Memory B cell (primary cell): Measurements from ENCODE around the gene SLAMF1.

Source experiments
- ATAC-seq: fragments of 150-1000 bp; cut with Tn5 transposase; 2 replicates; pipeline ENCODE4 v1.10.0; 2021; ENCODE audit warnings: low read depth, mild to moderate bottlenecking, moderate library complexity
- DNase-seq, 2 donors: peaks; one replicate each; pipeline ENCODE4 v3.0.0; 2022; ENCODE audit warnings: low spot score in 2 of 2
- H3K27ac Mint-ChIP-seq: one replicate; pipeline ENCODE4 v1.8.0; 2022; ENCODE audit warnings: mild to moderate bottlenecking, moderate library complexity, mixed read lengths
- H3K27me3 Mint-ChIP-seq: one replicate; pipeline ENCODE4 v1.8.0; 2022; ENCODE audit warnings: mixed read lengths
- H3K36me3 Mint-ChIP-seq: one replicate; pipeline ENCODE4 v1.8.0; 2022; ENCODE audit warnings: mild to moderate bottlenecking, mixed read lengths
- H3K4me1 Mint-ChIP-seq: one replicate; pipeline ENCODE4 v1.8.0; 2022; ENCODE audit warnings: mixed read lengths
- H3K4me3 Mint-ChIP-seq: one replicate; pipeline ENCODE4 v1.8.0; 2022; ENCODE audit warnings: mild to moderate bottlenecking, moderate library complexity, mixed read lengths
- H3K9me3 Mint-ChIP-seq: one replicate; pipeline ENCODE4 v1.8.0; 2022; ENCODE audit warnings: mixed read lengths

The SLAMF1 gene

GRCh38 chr1:160618327-160618726 lies 28.5 kb downstream of the SLAMF1 start:
- no peak for DNase-seq
- H3K27ac Mint-ChIP-seq, result no peak overlapping the region
- peaks cover 11% of the 10 kb centered on the region for H3K36me3 Mint-ChIP-seq
- H3K27me3 Mint-ChIP-seq, result no peaks in the 10 kb centered on the region
- no peak overlapping the region for H3K4me3 Mint-ChIP-seq
- peaks cover 4% of the 10 kb centered on the region for H3K9me3 Mint-ChIP-seq
- no peak for ATAC-seq
- peaks cover 35% of the 10 kb centered on the region for H3K4me1 Mint-ChIP-seq

GRCh38 chr1:160615660-160616059 lies 31.2 kb downstream of the SLAMF1 start:
- DNase-seq, result no peak
- Mint-ChIP-seq H3K27ac (no peak overlapping the region), H3K27me3 (no peaks in the 10 kb centered on the region), H3K9me3 (peaks cover 4% of the 10 kb centered on the region), H3K36me3 (peaks cover 14% of the 10 kb centered on the region), H3K4me1 (peaks cover 11% of the 10 kb centered on the region), H3K4me3 (no peak overlapping the region)
- ATAC-seq, result no peak

DNA sequence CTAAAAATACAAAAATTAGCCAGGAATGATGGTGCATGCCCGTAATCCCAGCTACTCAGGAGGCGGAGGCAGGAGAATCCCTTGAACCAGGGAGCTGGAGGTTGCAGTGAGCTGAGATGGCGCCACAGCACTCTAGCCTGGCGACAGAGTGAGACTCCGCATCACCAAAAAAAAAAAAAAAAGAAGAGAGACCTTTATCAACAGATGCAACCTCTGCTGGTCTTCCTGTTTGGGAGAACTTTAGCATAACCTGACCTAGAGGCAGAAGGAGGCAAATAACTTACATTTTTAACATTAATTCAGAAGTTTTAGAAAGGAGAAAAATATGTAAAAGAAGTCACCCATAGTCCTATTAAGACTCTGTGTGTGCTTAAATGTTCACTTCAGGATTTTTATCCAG lies 32.4 kb downstream of the SLAMF1 start:
- peaks cover 4% of the 10 kb centered on the region for H3K9me3 Mint-ChIP-seq
- H3K27ac Mint-ChIP-seq, result no peak overlapping the region
- ATAC-seq, result no peak
- H3K4me3 Mint-ChIP-seq, result no peak overlapping the region
- H3K27me3 Mint-ChIP-seq, result no peaks in the 10 kb centered on the region
- DNase-seq, result no peak
- peaks cover 11% of the 10 kb centered on the region for H3K4me1 Mint-ChIP-seq
- peaks cover 14% of the 10 kb centered on the region for H3K36me3 Mint-ChIP-seq

DNA sequence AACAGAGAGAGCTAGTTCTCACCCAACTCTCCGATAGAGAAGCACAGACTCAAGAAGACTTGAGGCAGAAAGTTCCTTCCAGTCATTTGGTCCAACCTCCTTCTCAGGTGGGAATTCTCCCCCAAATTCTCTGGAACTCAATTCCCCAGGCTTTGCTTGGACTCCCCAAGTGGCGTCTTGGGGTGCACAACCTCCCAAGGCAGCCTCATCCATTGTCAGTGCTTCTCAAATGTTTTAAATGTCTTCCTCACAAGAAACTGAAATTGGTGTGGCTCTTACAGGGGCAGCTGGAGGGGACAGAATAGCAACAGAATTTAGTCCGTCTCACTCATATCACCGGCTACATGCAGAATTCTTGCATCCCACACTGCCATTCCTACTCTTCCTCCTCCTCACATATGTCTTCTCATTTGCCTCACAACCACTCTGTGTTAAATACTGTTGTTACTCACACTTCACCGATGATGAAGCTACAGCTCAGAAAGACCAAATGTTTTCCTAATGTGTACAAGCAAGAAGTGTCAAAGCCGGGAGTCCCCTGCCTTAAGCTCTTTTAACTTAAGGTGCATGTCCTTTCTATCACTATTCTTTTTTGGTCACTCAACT lies 34.1 kb downstream of the SLAMF1 start:
- H3K4me1 Mint-ChIP-seq, result peaks cover 3% of the 10 kb centered on the region

GRCh38 chr1:160610569-160611242 lies 36.1 kb downstream of the SLAMF1 start:
- H3K36me3 Mint-ChIP-seq, result peaks cover 5% of the 10 kb centered on the region
- H3K27me3 Mint-ChIP-seq, result no peaks in the 10 kb centered on the region
- no peak for DNase-seq
- H3K9me3 Mint-ChIP-seq, result no peaks in the 10 kb centered on the region
- no peak overlapping the region for H3K4me3 Mint-ChIP-seq
- peaks cover 11% of the 10 kb centered on the region for H3K4me1 Mint-ChIP-seq
- no peak for ATAC-seq
- H3K27ac Mint-ChIP-seq, result no peak overlapping the region

More for the DNA sequence above, 34.1 kb downstream of the SLAMF1 start:
- Mint-ChIP-seq H3K27me3 (no peaks in the 10 kb centered on the region), H3K27ac (no peak overlapping the region), H3K9me3 (no peaks in the 10 kb centered on the region), H3K4me3 (no peak overlapping the region), H3K36me3 (peaks cover 5% of the 10 kb centered on the region)
- ATAC-seq (no peak), DNase-seq (no peak)

DNA sequence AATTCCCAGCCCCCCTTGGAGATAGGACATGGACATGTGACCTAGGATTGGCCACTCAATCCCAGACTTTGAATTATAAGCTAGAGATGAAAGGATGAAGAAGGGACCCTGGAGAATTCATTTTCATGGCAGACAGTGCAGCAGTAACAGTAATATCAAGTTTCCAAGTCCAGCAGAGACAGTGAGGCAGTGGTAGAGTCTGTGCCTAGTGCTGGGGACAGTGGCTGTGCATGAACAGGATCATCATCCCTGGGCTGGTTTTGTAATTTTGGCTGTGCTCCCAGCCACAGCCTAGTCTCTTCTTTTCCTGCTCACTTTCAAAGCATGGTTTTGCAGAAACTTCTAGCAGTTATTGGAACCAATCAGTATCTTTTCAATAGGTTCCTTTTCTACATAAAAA lies 37.9 kb downstream of the SLAMF1 start:
- Mint-ChIP-seq H3K4me3 (no peak overlapping the region), H3K4me1 (peaks cover 14% of the 10 kb centered on the region), H3K27me3 (no peaks in the 10 kb centered on the region), H3K36me3 (peaks cover 11% of the 10 kb centered on the region), H3K27ac (no peak overlapping the region), H3K9me3 (peaks cover 3% of the 10 kb centered on the region)
- ATAC-seq (no peak), DNase-seq (no peak)

GRCh38 chr1:160608514-160608913 lies 38.3 kb downstream of the SLAMF1 start:
- Mint-ChIP-seq H3K4me3 (no peak overlapping the region), H3K27ac (no peak overlapping the region), H3K4me1 (peaks cover 14% of the 10 kb centered on the region), H3K9me3 (peaks cover 3% of the 10 kb centered on the region), H3K27me3 (no peaks in the 10 kb centered on the region), H3K36me3 (peaks cover 13% of the 10 kb centered on the region)
- ATAC-seq (no peak), DNase-seq (no peak)

DNA sequence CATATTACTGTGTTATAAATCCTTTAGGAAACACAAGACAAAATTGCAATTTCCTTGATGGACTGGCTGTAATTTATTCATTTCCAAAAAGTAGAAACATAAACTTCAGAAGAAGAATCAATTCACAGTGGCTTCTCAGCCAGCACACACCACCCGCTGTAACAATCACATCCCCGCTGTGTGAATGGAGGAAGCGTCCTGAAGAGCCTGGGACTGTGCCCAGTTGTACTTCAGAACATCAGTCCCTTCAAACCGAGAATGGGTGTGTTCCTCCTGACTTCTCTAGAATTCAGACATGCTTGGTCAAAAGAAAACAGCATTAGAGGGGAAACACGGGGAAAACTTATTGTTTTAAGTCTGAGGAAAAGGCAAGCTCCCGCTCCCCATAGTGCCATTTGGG lies 38.8 kb downstream of the SLAMF1 start:
- DNase-seq (no peak), ATAC-seq (no peak)
- H3K36me3 Mint-ChIP-seq, result peaks cover 14% of the 10 kb centered on the region
- H3K4me1 Mint-ChIP-seq, result peaks cover 14% of the 10 kb centered on the region
- no peak overlapping the region for H3K4me3 Mint-ChIP-seq
- H3K27ac Mint-ChIP-seq, result no peak overlapping the region
- H3K9me3 Mint-ChIP-seq, result peaks cover 3% of the 10 kb centered on the region
- H3K27me3 Mint-ChIP-seq, result no peaks in the 10 kb centered on the region

DNA sequence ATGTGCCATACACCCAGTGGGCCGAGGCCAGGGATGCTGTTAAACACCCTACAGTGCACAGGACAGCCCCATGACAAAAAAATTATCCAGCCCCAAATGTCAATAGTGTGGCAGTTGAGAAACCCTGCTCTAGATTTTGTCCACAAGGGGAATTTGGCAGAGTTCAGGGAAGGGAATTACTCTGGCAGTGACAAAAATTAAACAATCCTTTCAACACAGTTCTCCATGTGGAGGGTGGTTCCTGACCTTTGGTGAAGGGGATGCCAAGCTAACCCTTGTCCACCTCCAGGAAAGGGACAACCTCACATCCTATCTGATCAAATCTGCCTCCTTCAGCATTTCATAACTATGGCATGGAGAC lies 39.2 kb downstream of the SLAMF1 start:
- Mint-ChIP-seq H3K9me3 (peaks cover 3% of the 10 kb centered on the region), H3K27ac (peak overlapping the region; percentile 65), H3K36me3 (peaks cover 14% of the 10 kb centered on the region), H3K4me3 (no peak overlapping the region), H3K4me1 (peaks cover 14% of the 10 kb centered on the region), H3K27me3 (no peaks in the 10 kb centered on the region)
- ATAC-seq (no peak), DNase-seq (no peak)

- peak; percentile 96 for ATAC-seq
- Mint-ChIP-seq H3K36me3 (peaks cover 14% of the 10 kb centered on the region), H3K27ac (peak overlapping the region; percentile 65), H3K4me1 (peaks cover 14% of the 10 kb centered on the region), H3K9me3 (peaks cover 3% of the 10 kb centered on the region), H3K27me3 (no peaks in the 10 kb centered on the region), H3K4me3 (no peak overlapping the region)
- DNase-seq, result peak; percentile 34 to 72
Measured at GRCh38 chr1:160607011-160607671, 39.7 kb downstream of the SLAMF1 start.

GRCh38 chr1:160606611-160607010 lies 40.2 kb downstream of the SLAMF1 start:
- H3K27me3 Mint-ChIP-seq, result no peaks in the 10 kb centered on the region
- peaks cover 14% of the 10 kb centered on the region for H3K4me1 Mint-ChIP-seq
- DNase-seq (no peak), ATAC-seq (no peak)
- peaks cover 19% of the 10 kb centered on the region for H3K36me3 Mint-ChIP-seq
- peak overlapping the region; percentile 65 for H3K27ac Mint-ChIP-seq
- no peak overlapping the region for H3K4me3 Mint-ChIP-seq
- peaks cover 4% of the 10 kb centered on the region for H3K9me3 Mint-ChIP-seq

- DNase-seq (no peak), ATAC-seq (no peak)
- Mint-ChIP-seq H3K4me1 (peaks cover 14% of the 10 kb centered on the region), H3K9me3 (peaks cover 6% of the 10 kb centered on the region), H3K27ac (peak overlapping the region; percentile 65), H3K4me3 (no peak overlapping the region), H3K36me3 (peaks cover 21% of the 10 kb centered on the region), H3K27me3 (no peaks in the 10 kb centered on the region)
Measured at GRCh38 chr1:160605792-160606479, 40.9 kb downstream of the SLAMF1 start.

GRCh38 chr1:160605205-160605604 lies 41.6 kb downstream of the SLAMF1 start:
- Mint-ChIP-seq H3K9me3 (peaks cover 6% of the 10 kb centered on the region), H3K27ac (no peak overlapping the region), H3K27me3 (no peaks in the 10 kb centered on the region), H3K4me3 (no peak overlapping the region), H3K4me1 (peaks cover 14% of the 10 kb centered on the region), H3K36me3 (peaks cover 20% of the 10 kb centered on the region)
- no peak for DNase-seq
- no peak for ATAC-seq

GRCh38 chr1:160597705-160598104 lies 49.1 kb downstream of the SLAMF1 start:
- Mint-ChIP-seq H3K36me3 (peaks cover 15% of the 10 kb centered on the region), H3K27ac (no peak overlapping the region), H3K4me3 (no peak overlapping the region), H3K27me3 (no peaks in the 10 kb centered on the region), H3K4me1 (peaks cover 2% of the 10 kb centered on the region), H3K9me3 (peaks cover 10% of the 10 kb centered on the region)
- ATAC-seq (no peak), DNase-seq (no peak)
